GM12878 (cell line): ENCODE data around the gene REPS2. TPM values are rescaled to one million over a fixed set of nuclear protein-coding genes. Genes with fewer than 3 reads are reported as not detected.

Source experiments
- ATAC-seq: fragments of 200-7000 bp; cut with Tn5 transposase; 3 replicates; pipeline ENCODE4 v1.9.1; 2020; ENCODE audit warnings: mild to moderate bottlenecking, moderate library complexity
- BruUV-seq: library from RNA; stranded (reverse); fragments of 400-500 nt; replicated peaks from 2 replicates; lab custom pipeline; 2021; lab: Mats Ljungman, UMichigan
- CTCF ChIA-PET: fragments of 300-600 bp; sonication (Branson Sonifier 250); formaldehyde crosslinking; extraction: SDS; loops from one replicate; lab custom pipeline; 2021; ENCODE audit warnings: inconsistent platforms; lab: Yijun Ruan, JAX
- POLR2A ChIA-PET: fragments of 350-600 bp; formaldehyde crosslinking; extraction: SDS; loops from one replicate; lab custom pipeline; 2021; ENCODE audit warnings: inconsistent platforms; lab: Charles Lee
- RAD21 ChIA-PET: fragments of 300-600 bp; sonication (Branson Sonifier 250); formaldehyde crosslinking; loops from one replicate; lab custom pipeline; 2023; ENCODE audit warnings: antibody characterized with exemption; ENCODE audit not compliant: unreplicated experiment; lab: Charles Lee
- SMC1A ChIA-PET: fragments of 300-600 bp; sonication (Branson Sonifier 250); formaldehyde crosslinking; loops from one replicate; lab custom pipeline; 2023; ENCODE audit not compliant: unreplicated experiment, uncharacterized antibody; lab: Charles Lee
- DNase-seq: peaks from one replicate; pipeline ENCODE4 v3.0.0-alpha.2; 2011; ENCODE audit warnings: low read depth, low spot score
- FAIRE-seq: peaks from 3 replicates; lab custom pipeline; 2011; peaks lifted over from hg19 to GRCh38; lab: Jason Lieb, UNC
- H2AFZ ChIP-seq: 2 replicates; pipeline ENCODE4 v1.6.0; 2011; ENCODE audit warnings: low read depth, low read length, control low read depth; ENCODE audit not compliant: control insufficient read depth
- H3K27ac ChIP-seq: 2 replicates; pipeline ENCODE4 v1.5.1; 2011; ENCODE audit warnings: control low read depth; ENCODE audit not compliant: control insufficient read depth, insufficient read depth
- H3K27me3 ChIP-seq, 2 experiments: replicated peaks in 1 of 2; 2 replicates each; pipeline versions ENCODE4 v1.6.0 to v1.6.1; 2011; ENCODE audit warnings: low read length in 1 of 2; ENCODE audit not compliant: control insufficient read depth in 2 of 2, insufficient read depth in 2 of 2
- H3K36me3 ChIP-seq, 2 experiments: 2 replicates each; pipeline ENCODE4 v1.5.1; 2011; ENCODE audit warnings: low read length in 1 of 2; ENCODE audit not compliant: control insufficient read depth in 2 of 2, insufficient read depth in 2 of 2
- H3K4me1 ChIP-seq: 2 replicates; pipeline ENCODE4 v1.6.1; 2011; ENCODE audit warnings: mild to moderate bottlenecking, low read length, moderate library complexity, mixed read lengths; ENCODE audit not compliant: control insufficient read depth, insufficient read depth
- H3K4me2 ChIP-seq: 2 replicates; pipeline ENCODE4 v1.6.0; 2011; ENCODE audit warnings: control low read depth; ENCODE audit not compliant: control insufficient read depth, insufficient read depth
- H3K4me3 ChIP-seq: fragments of 200-600 bp; sonication (generic); 2 replicates; pipeline ENCODE4 v1.5.1; 2016
- H3K79me2 ChIP-seq: 2 replicates; pipeline ENCODE4 v1.6.0; 2011; ENCODE audit warnings: low read length; ENCODE audit not compliant: control insufficient read depth, insufficient read depth
- H3K9ac ChIP-seq: 2 replicates; pipeline ENCODE4 v1.8.0; 2011; ENCODE audit warnings: low read length, control low read depth, mixed read lengths; ENCODE audit not compliant: control insufficient read depth, insufficient read depth
- H3K9me3 ChIP-seq: replicated peaks from 3 replicates; pipeline ENCODE4 v1.5.1; 2011; ENCODE audit warnings: mild to moderate bottlenecking, low read length; ENCODE audit not compliant: control insufficient read depth, insufficient read depth
- H4K20me1 ChIP-seq: 2 replicates; pipeline ENCODE4 v1.6.0; 2011; ENCODE audit not compliant: control insufficient read depth, insufficient read depth
- CEBPB ChIP-seq, 2 experiments: fragments of 150-350 bp in 1 of 2; IDR thresholded peaks; 2 replicates each; pipeline ENCODE4 v1.6.1; 2012 to 2014; ENCODE audit warnings: low read depth in 2 of 2, low read length in 2 of 2, borderline replicate concordance in 1 of 2, inconsistent platforms in 1 of 2
- CHD4 ChIP-seq: fragments of 200-600 bp; sonication (generic); IDR thresholded peaks from 2 replicates; pipeline ENCODE4 v1.6.1; 2016; ENCODE audit warnings: mild to moderate bottlenecking
- EP300 ChIP-seq, 2 experiments: fragments of 150-350 bp in 1 of 2; IDR thresholded peaks; 2 replicates each; pipeline ENCODE4 v1.6.1; 2011 to 2012; ENCODE audit warnings: low read depth in 2 of 2, low read length in 2 of 2, borderline replicate concordance in 1 of 2, improper control_type of control experiment in 1 of 2, inconsistent platforms in 1 of 2; ENCODE audit not compliant: control insufficient read depth in 1 of 2
- IKZF1 ChIP-seq: fragments of 450-650 bp; conservative IDR thresholded peaks from 2 replicates; pipeline ENCODE4 v1.6.1; 2017; ENCODE audit warnings: antibody characterized with exemption, mild to moderate bottlenecking
- IKZF2 ChIP-seq, 2 experiments: fragments of 450-650 bp; IDR thresholded peaks; 2 replicates each; pipeline ENCODE4 v1.6.1; 2017; ENCODE audit warnings: mild to moderate bottlenecking in 2 of 2, moderate library complexity in 2 of 2
- MEF2A ChIP-seq: IDR thresholded peaks from 2 replicates; pipeline ENCODE4 v1.6.1; 2011; ENCODE audit warnings: low read depth, mild to moderate bottlenecking, low read length, moderate library complexity; ENCODE audit not compliant: insufficient read depth
- MEF2B ChIP-seq: fragments of 450-650 bp; IDR thresholded peaks from 2 replicates; pipeline ENCODE4 v1.6.1; 2018; ENCODE audit warnings: mild to moderate bottlenecking, moderate library complexity; ENCODE audit not compliant: partially characterized antibody, poor library complexity, severe bottlenecking
- MTA2 ChIP-seq: fragments of 450-650 bp; IDR thresholded peaks from 2 replicates; pipeline ENCODE4 v1.6.1; 2016; ENCODE audit warnings: low read depth, mild to moderate bottlenecking, moderate library complexity
- NBN ChIP-seq: fragments of 450-650 bp; IDR thresholded peaks from 2 replicates; pipeline ENCODE4 v1.6.1; 2016
- NFXL1 ChIP-seq: fragments of 450-650 bp; IDR thresholded peaks from 2 replicates; pipeline ENCODE4 v1.6.1; 2017; ENCODE audit warnings: antibody characterized with exemption, mild to moderate bottlenecking, borderline replicate concordance
- RAD51 ChIP-seq: fragments of 450-650 bp; IDR thresholded peaks from 2 replicates; pipeline ENCODE4 v1.6.1; 2016; ENCODE audit warnings: moderate library complexity, mild to moderate bottlenecking, inconsistent platforms
- RBBP5 ChIP-seq: fragments of 200-600 bp; sonication (generic); conservative IDR thresholded peaks from 2 replicates; pipeline ENCODE4 v1.6.1; 2016
- RUNX3 ChIP-seq: IDR thresholded peaks from 2 replicates; pipeline ENCODE4 v1.6.1; 2012; ENCODE audit warnings: low read length, inconsistent platforms
- WGBS: methylation state at CpG from one replicate; pipeline ENCODE4 v1.1.6; 2016; ENCODE audit warnings: low lambda C conversion rate; ENCODE audit not compliant: insufficient replicate concordance, insufficient coverage; ENCODE audit errors: missing lambda C conversion rate; 5-methylcytosine and 5-hydroxymethylcytosine counted together
- in situ Hi-C: fragments of 300-500 bp; cut with MboI; formaldehyde crosslinking; loops from 9 replicates; pipeline ENCODE4 v1.14.3; 2018; ENCODE audit warnings: mixed read lengths
- intact Hi-C: fragments of 100-400 bp; cut with micrococcal nuclease; formaldehyde crosslinking; loops from one replicate; pipeline ENCODE4 v1.14.2; 2022; ENCODE audit not compliant: unreplicated experiment
- polyA plus RNA-seq, 11 experiments: library from polyadenylated mRNA; depleted of rRNA in 4 of 11; unstranded in 6 of 11; stranded (reverse) in 5 of 11; fragments of >200 nt; fragmentation: Nextera tagmentation in 4 of 11; fragmentation: Illumina TruSeq in 1 of 11; extraction: Ambion mirVana in 4 of 11; extraction: Trizol in 1 of 11; gene quantifications; 1 replicate in 1 of 11; 2 replicates in 10 of 11; pipeline versions ENCODE4 v1.2.1 to v1.2.3, GENCODE V29; 2011 to 2016; ENCODE audit warnings: inconsistent platforms in 2 of 11, missing spikeins in 2 of 11, low read depth in 1 of 11
- total RNA-seq, 4 experiments: library from RNA; depleted of rRNA in 3 of 4; stranded (reverse); fragments of >200 nt in 3 of 4; fragmentation: Illumina TruSeq in 1 of 4; extraction: Trizol in 1 of 4; gene quantifications; 2 replicates each; pipeline versions ENCODE4 v1.2.1 to v1.2.3, GENCODE V29; 2013 to 2021
- TF ChIP-seq, protein P1 (sequence below): fragments of 450-650 bp; IDR thresholded peaks from 2 replicates; pipeline ENCODE4 v1.6.1; 2017; ENCODE audit warnings: low read depth, mild to moderate bottlenecking, moderate library complexity
- TF ChIP-seq, protein P2 (sequence below): fragments of 450-650 bp; IDR thresholded peaks from 2 replicates; pipeline ENCODE4 v1.6.1; 2016; ENCODE audit warnings: mild to moderate bottlenecking, moderate library complexity, borderline replicate concordance

The REPS2 gene
- total and polyA plus RNA-seq, 10 of the 15 experiments (the other 5 are each of a cell fraction or from before 2014, with no cell fraction given), result 2.1 to 6.8 (median 3.9) TPM

DNA sequence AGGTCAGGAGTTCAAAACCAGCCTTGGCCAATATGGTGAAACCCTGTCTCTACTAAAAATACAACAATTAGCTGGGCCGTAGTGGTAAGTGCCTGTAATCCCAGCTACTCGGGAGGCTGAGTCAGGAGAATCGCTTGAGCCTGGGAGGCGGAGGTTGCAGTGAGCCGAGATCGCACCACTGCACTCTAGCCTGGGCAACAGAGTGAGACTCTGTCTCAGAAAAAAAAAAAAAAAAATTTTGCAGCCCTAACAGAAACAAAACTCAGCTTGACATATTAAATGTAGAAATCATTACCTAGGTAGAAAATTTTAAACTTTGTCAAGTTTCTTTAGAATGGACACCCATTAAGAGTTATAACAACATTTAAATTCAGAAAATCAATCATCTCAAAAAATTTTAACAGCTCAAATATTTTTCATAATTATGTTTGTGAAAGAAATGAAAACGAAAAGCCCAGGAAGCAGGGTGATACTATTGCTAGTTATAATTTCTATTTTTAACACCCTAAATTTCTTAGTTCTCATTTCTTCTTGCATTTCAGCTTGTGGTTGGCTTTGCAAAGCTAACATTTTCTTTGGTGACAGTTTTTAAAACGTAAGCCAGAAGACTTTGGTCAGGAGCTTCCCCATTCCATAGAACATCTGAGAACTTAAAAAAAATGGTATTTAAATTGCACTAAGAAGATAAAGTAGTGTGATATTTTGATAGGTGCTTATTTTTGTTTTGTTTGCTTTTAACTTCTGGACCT, 43.0 kb upstream of the REPS2 start:
- POLR2A ChIA-PET, result interaction anchor here (0.6 to 1.4 kb wide), 6 partner anchors 17 to 190 kb away, joined by 3 to 6 read pairs (median 4); no protein-coding TSS in a partner anchor

More for the DNA sequence above, 43.0 kb upstream of the REPS2 start:
- in situ Hi-C loops, result no loop called here
- H3K27ac ChIP-seq, result peak overlapping the region; percentile 74
- SMC1A ChIA-PET, result interaction anchor here (0.6 to 2.0 kb wide), 9 partner anchors 9 to 148 kb away, joined by 3 to 9 read pairs (median 5); no protein-coding TSS in a partner anchor
- H2AFZ ChIP-seq, result no peak overlapping the region
- BruUV-seq, result no TSS peak
- TF ChIP-seq RAD51 (0 out of 2 replicates have a peak, but pooled peaks have one; percentile 12), MEF2B (peak; percentile 69), RUNX3 (peak; percentile 42; the same call in 1 of the 2 replicates), CHD4 (no peak), IKZF1 (peak; percentile 41; the same call in 1 of the 2 replicates), EP300 (IDR thresholded peaks at IDR 0.05; ENCODE audit: borderline replicate concordance in 1 of 2, control insufficient read depth in 1 of 2, low read depth in 2 of 2, low read length in 2 of 2) (peak; percentile 30 to 36; a peak in 1 of 4 replicates), MEF2A (0 out of 2 replicates have a peak, but pooled peaks have one; percentile 46), MTA2 (peak; percentile 86), IKZF2 (IDR thresholded peaks at IDR 0.05) (peak; percentile 61 to 66; a peak in 2 of 4 replicates), CEBPB (IDR thresholded peaks at IDR 0.05; ENCODE audit: borderline replicate concordance in 1 of 2, low read depth in 2 of 2, low read length in 2 of 2) (no peak), NBN (0 out of 2 replicates have a peak, but pooled peaks have one; percentile 33), NFXL1 (no peak), RBBP5 (no peak)
- TF ChIP-seq, protein P1, sequence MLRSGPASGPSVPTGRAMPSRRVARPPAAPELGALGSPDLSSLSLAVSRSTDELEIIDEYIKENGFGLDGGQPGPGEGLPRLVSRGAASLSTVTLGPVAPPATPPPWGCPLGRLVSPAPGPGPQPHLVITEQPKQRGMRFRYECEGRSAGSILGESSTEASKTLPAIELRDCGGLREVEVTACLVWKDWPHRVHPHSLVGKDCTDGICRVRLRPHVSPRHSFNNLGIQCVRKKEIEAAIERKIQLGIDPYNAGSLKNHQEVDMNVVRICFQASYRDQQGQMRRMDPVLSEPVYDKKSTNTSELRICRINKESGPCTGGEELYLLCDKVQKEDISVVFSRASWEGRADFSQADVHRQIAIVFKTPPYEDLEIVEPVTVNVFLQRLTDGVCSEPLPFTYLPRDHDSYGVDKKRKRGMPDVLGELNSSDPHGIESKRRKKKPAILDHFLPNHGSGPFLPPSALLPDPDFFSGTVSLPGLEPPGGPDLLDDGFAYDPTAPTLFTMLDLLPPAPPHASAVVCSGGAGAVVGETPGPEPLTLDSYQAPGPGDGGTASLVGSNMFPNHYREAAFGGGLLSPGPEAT, result peak; percentile 39; the same call in 1 of the 2 replicates
- TF ChIP-seq, protein P2, sequence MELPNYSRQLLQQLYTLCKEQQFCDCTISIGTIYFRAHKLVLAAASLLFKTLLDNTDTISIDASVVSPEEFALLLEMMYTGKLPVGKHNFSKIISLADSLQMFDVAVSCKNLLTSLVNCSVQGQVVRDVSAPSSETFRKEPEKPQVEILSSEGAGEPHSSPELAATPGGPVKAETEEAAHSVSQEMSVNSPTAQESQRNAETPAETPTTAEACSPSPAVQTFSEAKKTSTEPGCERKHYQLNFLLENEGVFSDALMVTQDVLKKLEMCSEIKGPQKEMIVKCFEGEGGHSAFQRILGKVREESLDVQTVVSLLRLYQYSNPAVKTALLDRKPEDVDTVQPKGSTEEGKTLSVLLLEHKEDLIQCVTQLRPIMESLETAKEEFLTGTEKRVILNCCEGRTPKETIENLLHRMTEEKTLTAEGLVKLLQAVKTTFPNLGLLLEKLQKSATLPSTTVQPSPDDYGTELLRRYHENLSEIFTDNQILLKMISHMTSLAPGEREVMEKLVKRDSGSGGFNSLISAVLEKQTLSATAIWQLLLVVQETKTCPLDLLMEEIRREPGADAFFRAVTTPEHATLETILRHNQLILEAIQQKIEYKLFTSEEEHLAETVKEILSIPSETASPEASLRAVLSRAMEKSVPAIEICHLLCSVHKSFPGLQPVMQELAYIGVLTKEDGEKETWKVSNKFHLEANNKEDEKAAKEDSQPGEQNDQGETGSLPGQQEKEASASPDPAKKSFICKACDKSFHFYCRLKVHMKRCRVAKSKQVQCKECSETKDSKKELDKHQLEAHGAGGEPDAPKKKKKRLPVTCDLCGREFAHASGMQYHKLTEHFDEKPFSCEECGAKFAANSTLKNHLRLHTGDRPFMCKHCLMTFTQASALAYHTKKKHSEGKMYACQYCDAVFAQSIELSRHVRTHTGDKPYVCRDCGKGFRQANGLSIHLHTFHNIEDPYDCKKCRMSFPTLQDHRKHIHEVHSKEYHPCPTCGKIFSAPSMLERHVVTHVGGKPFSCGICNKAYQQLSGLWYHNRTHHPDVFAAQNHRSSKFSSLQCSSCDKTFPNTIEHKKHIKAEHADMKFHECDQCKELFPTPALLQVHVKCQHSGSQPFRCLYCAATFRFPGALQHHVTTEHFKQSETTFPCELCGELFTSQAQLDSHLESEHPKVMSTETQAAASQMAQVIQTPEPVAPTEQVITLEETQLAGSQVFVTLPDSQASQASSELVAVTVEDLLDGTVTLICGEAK, result no peak
- TF ChIP-seq, all 136 proteins: peak for 10
- 44% methylated on average over 8 of the region's 8 CpGs for WGBS
- H3K9ac ChIP-seq, result peak overlapping the region; percentile 22; the same call in 1 of the 2 replicates
- H3K79me2 ChIP-seq, result no peaks in the 10 kb centered on the region
- no peak overlapping the region for H3K4me3 ChIP-seq
- RAD21 ChIA-PET, result interaction anchor here (0.6 to 2.8 kb wide), 8 partner anchors 9 to 384 kb away, joined by 3 to 20 read pairs (median 4); no protein-coding TSS in a partner anchor
- intact Hi-C loops, result no loop called here
- DNase-seq (peak; percentile 15), FAIRE-seq (no peak), ATAC-seq (peak; percentile 84)
- peaks cover 8% of the 10 kb centered on the region for H3K4me1 ChIP-seq
- no peaks in the 10 kb centered on the region for H3K36me3 ChIP-seq
- CTCF ChIA-PET, result interaction anchor here (0.6 to 4.8 kb wide), 13 partner anchors 9 to 180 kb away, joined by 3 to 40 read pairs (median 4); no protein-coding TSS in a partner anchor
- no peaks in the 10 kb centered on the region; the same call in 2 of the 3 replicates for H3K9me3 ChIP-seq
- H4K20me1 ChIP-seq, result no peaks in the 10 kb centered on the region
- peak overlapping the region; percentile 44; the same call in 1 of the 2 replicates for H3K4me2 ChIP-seq
- no peaks in the 10 kb centered on the region for H3K27me3 ChIP-seq
